GM21423 (cell line): ENCODE measurements around the gene SORL1-AS1.
A peak's percentile ranks its signal among the peaks of the same experiment; 100 is the strongest.
"Not testable (repeated sequence)": the region's sequence is repeated elsewhere in the genome, so short reads cannot be mapped to it uniquely, and the experiment has no call there.

ENCODE experiments used
- ATAC-seq: cut with Tn5 transposase; IDR thresholded peaks from one replicate; pipeline ENCODE4 v1.9.1; 2021; ENCODE audit warnings: mild to moderate bottlenecking, moderate library complexity; ENCODE audit not compliant: unreplicated experiment

Gene SORL1-AS1

DNA sequence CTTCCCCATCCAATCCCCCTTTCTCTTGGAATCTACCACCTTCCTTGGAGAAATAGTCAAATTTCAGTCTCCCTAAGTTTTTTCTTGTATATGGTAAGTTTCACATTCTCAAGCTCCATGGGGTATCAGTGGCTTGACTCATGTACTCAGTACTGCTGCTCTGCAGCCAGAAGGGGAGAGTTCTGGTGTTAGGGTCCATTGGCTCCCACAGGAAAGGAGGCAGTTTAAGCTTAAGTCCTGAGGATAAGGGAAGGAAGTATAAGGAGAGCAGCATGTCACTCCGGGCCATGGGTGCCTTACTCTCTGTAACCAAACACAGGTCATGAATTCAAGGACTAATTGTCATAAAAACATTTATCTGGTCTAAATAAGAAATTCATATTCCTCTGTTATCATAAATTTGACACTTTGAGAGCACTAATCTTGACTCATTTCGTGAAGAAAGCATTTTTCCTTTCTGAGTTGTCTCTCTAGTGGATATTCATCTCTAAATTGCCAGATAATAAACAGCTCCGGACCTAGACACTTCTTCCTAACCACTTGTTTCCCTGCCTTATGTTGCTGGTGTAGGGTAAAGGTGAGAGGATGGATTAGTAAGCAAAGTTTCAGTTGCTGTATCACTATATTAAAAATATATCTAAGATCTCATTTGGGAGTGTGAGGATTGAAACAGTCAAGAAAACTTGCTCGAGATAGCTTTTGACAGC lies 20.8 kb downstream of the SORL1-AS1 start:
- no peak for ATAC-seq

DNA sequence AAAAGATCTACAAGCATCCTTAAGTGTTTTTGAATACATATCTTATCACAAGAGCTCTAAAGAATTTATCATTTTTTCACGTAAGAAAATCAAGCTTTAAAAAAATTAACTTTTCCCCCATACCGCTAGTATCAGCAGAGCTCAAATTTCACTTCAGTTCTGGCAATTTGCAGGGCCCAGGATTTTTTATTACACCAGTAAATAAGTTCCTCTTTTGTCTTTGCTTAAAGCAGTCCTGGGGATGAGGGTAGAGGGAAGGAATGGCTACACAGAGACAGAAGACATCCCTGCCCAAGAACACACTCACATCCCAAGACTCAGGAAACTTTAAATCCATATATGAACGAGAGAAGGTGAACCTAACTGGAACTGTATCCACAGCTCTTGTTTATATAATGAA lies 23.2 kb downstream of the SORL1-AS1 start:
- ATAC-seq = no peak

DNA sequence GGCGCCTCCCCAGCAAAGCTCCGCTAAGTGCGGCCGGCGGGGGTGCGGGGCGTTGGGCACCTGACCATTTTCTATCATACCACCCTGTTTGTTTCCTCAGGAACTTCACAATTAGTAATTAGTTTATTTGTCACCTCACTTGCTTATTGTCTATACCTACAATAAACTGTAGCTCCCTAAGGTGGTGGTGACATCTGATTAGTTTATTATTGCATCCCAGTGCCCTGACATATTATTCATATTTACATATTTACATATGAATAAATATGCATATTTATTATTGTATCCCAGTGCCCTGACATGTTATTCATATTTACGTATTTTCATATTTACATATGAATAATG lies 25.4 kb downstream of the SORL1-AS1 start:
- no peak for ATAC-seq

DNA sequence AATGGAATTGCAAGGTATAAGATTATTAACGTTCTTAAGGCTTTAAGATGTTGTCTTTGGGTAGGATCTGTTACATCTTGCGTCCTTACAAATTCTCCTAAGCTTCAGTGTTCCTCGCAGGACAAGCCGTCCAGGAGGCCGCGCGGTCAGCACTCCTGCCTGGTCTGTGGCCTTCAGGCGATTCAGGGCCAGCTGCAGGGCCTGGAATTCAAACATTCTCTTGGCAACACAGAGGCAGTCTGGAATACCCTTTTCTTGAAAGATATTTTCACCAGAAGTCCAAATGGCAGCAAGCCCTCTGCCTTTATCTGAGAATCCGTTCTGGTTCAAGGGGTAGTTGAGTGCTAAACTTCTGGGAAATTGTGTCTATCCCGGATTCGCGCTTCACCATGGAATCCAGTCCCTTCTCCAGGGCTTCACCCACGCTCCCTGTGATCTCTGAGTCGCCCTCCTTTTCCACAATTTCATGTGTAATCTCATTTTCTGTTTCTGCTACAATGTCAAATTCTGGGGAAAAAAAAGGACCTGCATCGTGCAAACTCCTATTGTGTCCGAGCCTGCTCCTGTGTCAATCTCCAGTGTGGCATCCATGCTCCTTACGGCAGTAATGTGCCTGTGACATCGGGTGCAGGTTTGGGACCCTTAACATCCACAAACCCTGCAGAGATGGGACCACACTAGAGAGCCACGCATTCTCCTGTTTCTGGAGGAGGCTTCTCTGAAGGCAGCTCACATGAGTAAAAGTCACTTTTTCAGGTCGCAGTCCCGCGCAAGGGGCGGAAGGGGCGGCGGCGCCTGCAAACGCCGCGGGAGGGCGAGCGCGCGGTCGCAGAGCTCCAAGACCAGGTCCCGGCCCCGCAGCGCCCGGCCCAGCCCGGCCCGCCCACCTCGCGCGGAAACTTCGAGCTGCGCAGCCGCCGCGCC lies 26.0 kb downstream of the SORL1-AS1 start:
- no peak for ATAC-seq

DNA sequence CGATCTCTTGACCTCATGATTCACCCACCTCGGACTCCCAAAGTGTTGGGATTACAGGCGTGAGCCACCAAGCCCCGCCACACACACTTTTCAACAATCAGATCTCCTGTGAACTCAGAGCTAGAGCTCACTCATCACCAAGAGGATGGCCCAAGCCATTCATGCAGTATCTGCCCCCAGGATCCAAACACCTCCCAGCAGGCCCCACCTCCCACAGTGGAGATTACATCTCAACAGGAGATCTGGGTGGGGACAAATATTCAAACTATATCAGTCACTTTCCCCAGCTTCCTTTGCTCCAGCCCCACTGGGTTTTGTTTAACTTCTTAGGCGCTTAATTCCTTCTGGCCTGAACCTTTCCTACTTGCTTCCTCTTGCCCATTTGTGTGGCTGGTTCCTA lies 26.9 kb downstream of the SORL1-AS1 start:
- ATAC-seq = no peak

DNA sequence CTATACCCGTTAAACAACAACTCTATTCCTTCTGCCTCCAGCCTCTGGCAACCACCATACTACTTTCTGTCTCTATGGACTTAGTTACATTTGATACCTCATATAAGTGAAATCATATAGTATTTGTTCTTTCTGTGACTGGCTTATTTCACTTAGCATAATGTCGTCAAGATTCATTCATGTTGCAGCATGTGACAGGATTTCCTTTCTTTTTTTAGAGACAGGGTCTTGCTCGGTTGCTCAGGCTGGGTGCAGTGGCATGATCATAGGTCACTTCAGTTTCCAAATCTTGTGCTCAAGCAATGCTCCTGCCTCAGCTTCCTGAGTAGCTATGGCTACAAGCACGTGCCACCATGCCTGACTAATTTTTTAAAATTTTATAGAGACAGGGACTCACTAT lies 30.1 kb downstream of the SORL1-AS1 start:
- ATAC-seq = peak; percentile 36

DNA sequence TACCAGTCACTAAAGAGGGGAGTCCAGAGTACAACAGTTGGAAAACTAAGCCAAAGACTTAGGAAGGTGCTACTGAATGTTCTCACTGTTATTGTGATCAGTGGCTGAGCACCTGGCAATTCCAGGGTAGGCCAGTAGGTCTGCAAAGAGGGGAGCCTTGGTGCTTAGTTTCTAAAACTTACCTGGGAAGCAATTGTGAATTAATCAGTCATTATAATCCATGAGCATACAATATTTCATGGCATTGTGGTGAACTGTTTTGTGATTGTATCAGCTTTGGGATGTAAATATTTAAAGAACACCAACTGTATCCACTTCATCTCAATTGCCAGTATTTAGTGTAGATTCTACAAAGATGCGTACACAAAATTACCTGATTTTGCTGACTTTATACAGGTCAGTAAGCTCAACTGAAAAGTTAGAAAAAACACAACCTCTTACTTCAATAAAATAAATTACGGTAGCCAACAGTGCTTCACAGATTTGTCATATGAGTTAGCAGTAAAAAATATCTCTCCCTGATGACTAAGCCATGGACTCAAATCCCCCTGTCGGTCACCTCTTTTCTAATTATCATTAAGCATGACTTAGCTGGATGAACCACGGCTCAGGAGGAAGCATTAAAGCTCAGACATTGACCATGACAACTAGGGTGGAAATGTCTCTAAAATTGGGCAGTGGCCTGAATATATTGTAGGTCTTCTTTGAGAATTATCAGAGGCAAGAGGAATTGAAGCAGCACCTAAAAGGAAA lies 31.4 kb downstream of the SORL1-AS1 start:
- ATAC-seq = no peak

DNA sequence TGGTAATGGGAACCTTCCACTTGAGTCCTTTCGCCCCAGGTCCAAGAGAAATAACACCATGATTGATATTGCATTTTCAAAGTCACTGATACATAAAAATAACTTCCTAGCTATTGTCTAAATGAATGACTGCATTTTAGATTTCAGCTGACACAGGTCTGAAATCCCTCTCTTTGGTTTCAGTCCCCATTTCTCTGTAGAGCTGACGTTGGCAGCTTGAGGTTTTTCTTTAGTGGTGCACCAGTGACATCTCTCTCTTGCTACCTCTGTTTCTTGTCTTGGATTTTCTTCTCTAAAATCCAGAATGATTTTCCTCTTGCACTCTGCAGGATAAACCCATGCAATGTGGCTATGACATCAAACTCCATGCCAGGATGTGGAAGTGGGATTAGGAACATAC lies 32.4 kb downstream of the SORL1-AS1 start:
- no peak for ATAC-seq

DNA sequence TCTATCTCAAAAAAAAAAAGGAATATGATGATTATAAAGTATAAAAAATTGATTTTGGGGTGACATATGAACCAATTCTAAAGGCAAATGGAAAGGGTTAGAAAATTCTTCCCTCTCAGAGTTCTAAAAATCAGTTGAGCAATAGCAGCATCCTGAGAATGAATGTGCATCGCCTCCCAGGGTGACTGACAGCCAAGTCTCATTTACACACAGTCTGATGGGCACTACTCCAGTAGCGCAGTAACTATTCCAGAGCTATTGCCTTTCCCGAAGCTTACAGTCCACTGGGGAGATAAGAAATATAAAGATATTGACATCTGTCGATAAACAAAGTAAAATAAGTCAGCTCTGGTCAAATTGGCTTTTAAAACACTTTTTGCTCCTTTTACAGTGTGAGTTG lies 32.9 kb downstream of the SORL1-AS1 start:
- no peak for ATAC-seq

DNA sequence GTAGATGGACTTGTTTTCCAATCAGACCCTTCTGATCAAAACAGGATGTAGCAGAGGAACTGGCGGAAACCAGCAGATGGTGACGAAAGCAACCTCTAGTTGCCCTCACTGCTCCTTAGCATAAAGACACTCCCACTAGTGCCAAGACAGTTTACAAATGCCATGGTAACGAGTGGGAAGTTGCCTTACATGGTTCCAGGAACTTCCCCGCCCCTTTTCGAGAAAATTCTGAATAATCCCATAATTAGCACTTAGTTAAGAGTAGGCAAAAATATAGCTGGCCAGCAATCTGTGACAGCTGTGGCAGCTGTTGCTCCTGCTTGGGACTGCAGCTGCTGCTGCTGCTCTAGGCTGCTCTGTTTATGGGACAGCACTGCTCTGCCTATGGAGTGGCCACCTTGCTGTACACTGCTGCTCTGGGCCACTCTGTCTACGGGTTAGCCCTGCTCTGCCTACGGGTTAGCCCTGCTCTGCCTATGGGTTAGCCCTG lies 34.1 kb downstream of the SORL1-AS1 start:
- ATAC-seq = peak; percentile 33

DNA sequence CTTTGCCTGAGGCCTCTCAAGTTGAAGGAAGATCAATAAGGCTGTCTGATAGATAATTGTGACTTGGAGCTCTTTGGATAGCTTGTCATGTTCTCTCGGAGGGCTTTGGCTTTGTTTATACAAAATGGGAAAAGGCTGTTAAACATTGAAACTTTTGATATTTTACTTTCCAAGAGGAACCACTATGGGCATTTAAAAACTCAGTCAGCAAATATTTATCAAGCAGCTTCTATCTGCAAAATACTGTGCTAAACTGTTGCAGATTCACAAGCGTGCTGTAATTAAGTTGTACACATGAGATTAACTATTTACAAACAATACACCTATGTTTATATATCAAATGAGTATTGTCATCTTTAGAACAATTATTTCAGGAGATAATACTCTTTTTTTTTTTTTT lies 35.2 kb downstream of the SORL1-AS1 start:
- no peak for ATAC-seq

DNA sequence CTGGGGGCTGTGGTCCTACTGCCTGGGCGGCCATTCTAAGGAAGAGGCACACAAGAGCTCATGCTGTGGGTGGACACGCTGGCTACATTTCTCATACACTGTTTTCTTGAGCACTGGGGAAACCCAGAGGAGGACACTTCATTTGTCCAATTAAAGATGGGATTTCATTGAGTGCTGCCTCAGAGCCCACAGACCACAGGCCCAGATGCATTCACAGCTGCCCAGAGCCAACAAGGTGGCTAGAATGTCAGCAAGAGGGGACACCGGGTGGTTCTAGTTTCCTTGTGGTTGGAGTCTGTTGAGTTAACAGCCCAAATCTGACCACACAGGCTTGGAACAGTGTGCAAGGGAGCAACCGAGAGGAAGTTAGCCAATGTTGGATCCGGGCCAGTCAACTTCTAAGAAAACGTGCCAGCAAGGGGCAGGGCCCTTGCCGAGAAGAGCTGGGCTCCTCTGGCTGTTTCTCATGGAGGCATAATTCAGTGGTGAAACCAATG lies 35.7 kb downstream of the SORL1-AS1 start:
- ATAC-seq = peak; percentile 70

DNA sequence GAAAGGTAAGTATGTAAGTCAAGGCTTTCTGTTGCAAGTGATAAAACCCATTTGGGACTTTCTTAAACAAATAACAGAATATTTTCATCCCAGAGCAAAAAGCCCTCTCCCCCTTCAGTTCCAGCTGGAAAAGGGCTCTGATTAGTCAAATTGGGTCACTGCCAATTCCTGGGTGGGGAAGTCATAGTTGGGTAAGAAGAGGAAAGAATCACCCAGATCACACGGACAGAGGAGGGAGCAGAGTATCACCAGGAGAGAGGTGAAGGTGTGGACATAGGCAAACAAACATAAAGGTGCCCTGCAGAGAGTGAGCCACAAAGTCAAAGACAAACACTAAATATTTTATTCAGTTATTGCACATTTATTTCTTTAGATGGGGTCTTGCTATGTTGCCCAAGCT lies 36.9 kb downstream of the SORL1-AS1 start:
- no peak for ATAC-seq

DNA sequence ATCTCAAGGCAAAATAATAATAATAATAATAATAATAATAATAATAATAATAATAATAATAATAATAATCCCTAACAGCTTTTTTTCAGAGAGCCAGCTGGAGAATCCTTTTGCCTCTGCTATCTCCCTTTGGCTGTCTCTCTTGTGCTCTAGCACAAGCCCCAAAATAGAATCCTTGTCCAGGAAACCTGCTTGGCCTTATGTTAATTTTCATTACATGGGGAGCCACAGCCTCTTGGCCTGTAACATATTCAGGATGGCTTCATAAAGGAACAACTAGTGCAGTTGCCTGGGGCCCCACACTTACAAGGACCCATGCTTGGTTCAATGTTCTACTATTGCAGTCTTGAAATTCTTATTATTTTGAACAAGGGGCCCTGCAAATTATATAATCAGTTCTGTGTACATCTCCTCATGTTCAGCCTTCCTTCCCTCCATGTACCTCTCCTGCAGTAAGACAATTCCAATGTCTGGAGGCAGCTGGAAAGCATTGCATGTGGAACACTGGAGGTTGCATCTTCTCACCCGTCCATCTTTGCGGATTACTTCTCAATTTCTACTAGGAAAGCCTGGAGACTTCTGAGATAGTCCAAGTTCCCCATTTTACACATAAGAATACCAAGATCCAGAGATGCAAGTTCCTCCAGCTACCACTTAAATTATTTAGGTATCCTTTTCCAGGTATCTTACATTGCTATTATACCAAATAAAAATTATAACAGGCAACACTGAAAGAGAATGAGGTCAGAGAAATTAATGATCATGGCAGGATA lies 38.4 kb downstream of the SORL1-AS1 start:
- no peak for ATAC-seq

DNA sequence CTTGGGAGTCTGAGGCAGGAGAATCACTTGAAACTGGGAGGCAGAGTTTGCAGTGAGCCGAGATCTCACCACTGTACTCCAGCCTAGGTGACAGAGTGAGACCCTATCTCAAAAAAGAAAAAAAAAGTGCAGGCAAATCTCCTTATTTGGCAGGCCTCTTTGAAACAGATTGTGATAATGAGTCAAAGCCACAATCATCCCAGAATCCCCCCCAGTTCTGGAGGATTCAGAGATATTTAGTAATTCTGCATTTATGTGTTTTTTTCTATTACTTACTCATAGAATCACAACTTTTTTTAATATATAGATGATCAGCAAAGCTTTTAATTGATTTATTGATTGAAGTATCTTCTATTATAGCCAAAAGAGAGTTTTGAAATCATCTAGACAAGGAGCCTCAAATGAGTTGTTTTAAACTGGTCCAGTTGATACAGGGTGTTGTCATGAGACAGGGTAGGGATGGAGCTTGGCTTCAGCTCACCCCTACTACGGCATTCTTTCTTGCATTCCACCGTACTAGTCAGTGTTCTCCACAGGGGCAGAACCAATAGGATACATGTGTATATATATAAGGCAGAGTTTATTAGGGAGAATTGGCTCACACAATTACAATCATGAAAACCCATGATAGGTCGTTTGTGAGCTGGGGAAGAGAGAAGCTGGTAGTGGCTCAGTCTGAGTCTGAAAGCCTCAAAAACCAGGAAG lies 39.9 kb downstream of the SORL1-AS1 start:
- ATAC-seq = no peak

DNA sequence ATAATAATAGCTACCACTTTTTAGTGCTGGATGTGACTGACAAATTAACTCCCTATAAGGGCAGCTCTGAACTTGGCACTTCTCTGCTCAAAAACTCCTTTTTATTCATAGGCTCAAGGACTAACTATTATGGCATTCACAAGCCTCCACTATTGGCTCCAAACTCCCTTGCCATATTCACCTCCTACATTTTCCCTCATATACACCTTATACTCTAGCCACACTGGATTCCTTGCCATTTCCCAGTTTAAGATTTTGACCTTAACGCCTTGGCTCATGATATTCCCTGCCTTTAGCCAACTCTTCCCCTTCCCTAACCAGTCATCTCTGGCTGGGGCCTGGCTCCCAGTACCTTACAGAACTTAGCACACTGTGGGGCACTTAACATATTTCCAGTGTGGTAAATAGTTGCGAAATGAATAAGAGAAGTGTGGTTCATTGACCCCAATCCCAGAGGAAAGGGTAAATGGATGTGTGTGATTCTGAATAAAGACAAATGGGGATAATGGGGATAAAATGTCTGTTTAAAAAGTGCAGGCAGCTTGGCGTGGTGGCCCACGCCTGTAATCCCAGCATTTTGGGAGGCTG lies 40.7 kb downstream of the SORL1-AS1 start:
- no peak for ATAC-seq

DNA sequence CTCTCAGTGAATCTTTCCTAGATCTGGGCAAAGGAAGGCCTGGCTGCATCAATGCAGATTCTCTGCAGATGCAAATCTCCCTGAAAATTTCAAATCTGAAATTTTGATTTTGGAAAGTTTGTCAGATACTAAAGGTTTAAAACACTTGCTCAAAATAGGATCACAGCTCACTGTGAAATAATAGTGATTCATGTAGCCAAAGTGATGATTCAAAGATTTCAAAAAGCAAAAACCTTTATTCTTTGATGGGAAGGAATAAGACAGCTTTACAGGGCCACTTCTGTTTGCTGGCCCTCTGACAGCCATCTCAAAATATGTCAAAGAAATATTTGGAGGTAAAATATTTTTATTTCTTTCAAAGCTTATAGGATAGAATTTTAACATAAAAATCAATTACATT lies 41.4 kb downstream of the SORL1-AS1 start:
- ATAC-seq = not testable (repeated sequence)

DNA sequence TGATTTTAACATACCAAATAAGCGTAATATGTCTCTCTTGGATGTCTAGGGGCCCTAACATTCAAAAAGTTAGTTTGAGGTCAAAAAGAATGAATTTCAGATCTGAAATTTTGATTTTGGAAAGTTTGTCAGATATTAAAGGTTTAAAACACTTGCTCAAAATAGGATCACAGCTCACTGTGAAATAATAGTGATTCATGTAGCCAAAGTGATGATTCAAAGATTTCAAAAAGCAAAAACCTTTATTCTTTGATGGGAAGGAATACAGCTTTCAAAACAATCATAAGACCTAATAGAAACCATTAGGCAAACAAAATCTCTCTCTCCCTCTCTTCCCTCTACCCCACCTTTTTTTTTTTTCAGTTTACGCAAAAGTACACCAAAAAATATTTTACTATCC lies 42.7 kb downstream of the SORL1-AS1 start:
- ATAC-seq = not testable (repeated sequence)

DNA sequence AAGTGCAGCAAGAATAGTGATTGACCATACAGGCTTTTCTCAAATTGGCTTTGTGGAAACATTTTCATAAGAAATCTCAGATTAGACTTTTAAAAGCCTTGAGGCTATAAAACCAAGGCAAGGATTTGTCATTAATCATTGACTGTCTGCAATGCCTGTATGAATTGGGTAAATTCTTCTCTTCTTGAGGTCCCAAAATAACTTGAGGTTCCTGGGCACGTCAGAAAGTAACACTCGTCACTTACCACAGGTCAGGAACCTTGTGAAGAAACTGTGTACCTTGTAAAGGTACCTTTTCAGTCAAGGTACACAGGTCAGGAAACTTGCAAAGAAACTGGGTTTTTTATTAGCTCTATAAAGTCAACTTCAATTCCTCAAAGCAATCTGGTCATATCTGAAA lies 43.9 kb downstream of the SORL1-AS1 start:
- no peak for ATAC-seq

DNA sequence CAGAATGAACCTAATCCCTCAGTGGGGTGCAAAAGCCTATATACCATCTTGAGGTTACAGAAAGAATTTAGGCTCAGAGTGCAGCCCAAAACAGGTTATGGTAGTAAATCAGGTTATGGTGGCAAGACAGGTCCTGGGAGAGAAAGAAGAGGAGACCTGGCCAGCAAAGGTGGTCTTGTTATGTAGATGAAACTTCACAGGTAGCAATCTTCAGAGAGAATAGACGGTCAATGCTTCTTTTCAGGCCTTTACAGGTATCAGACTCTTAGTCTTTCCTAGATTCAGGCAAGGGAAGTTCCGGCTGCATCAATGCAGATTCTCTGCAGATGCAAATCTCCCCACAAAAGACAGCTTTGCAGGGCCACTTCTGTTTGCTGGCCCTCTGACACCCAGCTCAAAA lies 46.5 kb downstream of the SORL1-AS1 start:
- ATAC-seq = no peak
